ENCODE data around the gene CCNK. TPM values are rescaled to one million over a fixed set of nuclear protein-coding genes. Genes with fewer than 3 reads are reported as not detected.

CCNK gene
- total RNA-seq (10 to 100 TPM; 45.9 to 91.9 TPM), polyA plus RNA-seq (10 to 100 TPM; 17.0 to 21.0 TPM)
- long read RNA-seq, donor 1, partial matches to known transcripts: 33 of 39 reads
- long read RNA-seq, donor 1, other reads (novel, unspliced or antisense): 0 of 39 reads
- long read RNA-seq, donor 2, partial matches to known transcripts: 6 of 7 reads
- long read RNA-seq, donor 2, other reads (novel, unspliced or antisense): 0 of 7 reads
- long read RNA-seq, donor 3, partial matches to known transcripts: 17 of 19 reads
- long read RNA-seq, donor 3, other reads (novel, unspliced or antisense): 0 of 19 reads
- long read RNA-seq, donor 4, partial matches to known transcripts: 13 of 15 reads
- long read RNA-seq, donor 4, other reads (novel, unspliced or antisense): 0 of 15 reads
- long read RNA-seq, donor 5, partial matches to known transcripts: 36 of 37 reads
- long read RNA-seq, donor 5, other reads (novel, unspliced or antisense): 0 of 37 reads

DNA sequence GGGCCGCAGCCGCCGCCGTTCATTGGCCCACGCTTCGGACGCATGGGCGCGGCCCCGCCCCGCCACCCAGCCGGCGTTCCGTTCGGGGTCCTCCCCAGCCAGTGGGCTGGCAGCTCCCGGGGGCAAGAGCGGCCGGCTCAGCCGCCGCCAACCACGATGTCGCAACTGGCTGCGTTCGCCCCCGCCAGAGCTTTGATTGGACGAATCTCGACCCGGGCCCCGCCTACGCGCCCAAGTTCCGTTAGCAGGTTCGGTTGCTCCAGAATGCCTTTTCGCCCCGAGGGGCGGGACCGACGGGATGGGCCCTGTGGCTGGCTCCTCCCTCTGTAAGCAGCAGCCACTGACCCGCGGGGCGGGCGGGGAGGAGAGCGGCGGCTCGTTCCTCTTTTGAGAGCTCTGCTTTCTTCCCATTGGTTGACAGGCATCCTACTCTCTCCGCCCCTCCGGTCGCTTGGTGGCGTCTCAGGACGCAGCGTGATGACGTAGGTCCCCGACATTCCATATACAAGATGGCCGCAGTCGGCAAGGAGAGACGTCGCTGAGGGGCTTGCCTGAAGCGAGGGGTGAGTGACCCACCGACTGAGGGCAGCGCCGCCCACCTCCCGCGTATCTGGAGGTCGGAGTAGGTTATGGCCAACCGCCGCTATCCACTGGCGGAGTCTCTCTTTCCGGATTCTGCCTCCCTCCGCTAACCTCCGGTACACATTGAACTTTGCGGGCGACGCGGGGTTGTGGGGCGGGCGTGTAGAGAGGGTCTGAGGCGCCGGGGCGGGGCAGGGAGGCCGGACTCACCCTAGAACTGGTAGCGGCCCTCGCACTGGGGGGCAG is at the start of gene CCNK:
Gene CCNK, plus strand, starts transcription at position 493 of the 828 bp plus-strand sequence. CDS start 11,269 bp downstream, outside the sequence.
- Histone ChIP-seq H3K4me1 (ENCODE audit: control insufficient read depth in 5 of 5, insufficient read depth in 5 of 5, low read length in 5 of 5) (peaks cover 4 to 27% (median 11%) of the 10 kb centered on the region in 5 donors), H3K4me3 (peak within 1 kb of the TSS; percentile 93), H3K27ac (ENCODE audit: low read depth in 1 of 2, low read length in 1 of 2) (peak within 1 kb of the TSS; percentile 93 to 98), H3K9me3 (ENCODE audit: control insufficient read depth in 4 of 4, insufficient read depth in 3 of 4, low read length in 3 of 4) (no peaks in the 10 kb centered on the region), H3K36me3 (ENCODE audit: control insufficient read depth in 4 of 4, insufficient read depth in 4 of 4, low read length in 4 of 4) (peaks cover 0 to 2% (median 0%) of the 10 kb centered on the region in 4 donors), H3K9ac (ENCODE audit: insufficient read depth in 1 of 2, low read length in 2 of 2) (peak within 1 kb of the TSS; percentile 92 to 98), H3K27me3 (ENCODE audit: control insufficient read depth in 3 of 3, insufficient read depth in 3 of 3, low read length in 2 of 3) (no peaks in the 10 kb centered on the region)
- TF ChIP-seq, protein P1, sequence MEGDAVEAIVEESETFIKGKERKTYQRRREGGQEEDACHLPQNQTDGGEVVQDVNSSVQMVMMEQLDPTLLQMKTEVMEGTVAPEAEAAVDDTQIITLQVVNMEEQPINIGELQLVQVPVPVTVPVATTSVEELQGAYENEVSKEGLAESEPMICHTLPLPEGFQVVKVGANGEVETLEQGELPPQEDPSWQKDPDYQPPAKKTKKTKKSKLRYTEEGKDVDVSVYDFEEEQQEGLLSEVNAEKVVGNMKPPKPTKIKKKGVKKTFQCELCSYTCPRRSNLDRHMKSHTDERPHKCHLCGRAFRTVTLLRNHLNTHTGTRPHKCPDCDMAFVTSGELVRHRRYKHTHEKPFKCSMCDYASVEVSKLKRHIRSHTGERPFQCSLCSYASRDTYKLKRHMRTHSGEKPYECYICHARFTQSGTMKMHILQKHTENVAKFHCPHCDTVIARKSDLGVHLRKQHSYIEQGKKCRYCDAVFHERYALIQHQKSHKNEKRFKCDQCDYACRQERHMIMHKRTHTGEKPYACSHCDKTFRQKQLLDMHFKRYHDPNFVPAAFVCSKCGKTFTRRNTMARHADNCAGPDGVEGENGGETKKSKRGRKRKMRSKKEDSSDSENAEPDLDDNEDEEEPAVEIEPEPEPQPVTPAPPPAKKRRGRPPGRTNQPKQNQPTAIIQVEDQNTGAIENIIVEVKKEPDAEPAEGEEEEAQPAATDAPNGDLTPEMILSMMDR (IDR thresholded peaks at IDR 0.05; ENCODE audit: control extremely low read depth, extremely low read depth): no peak
- DNase-seq: peak; percentile 100
- ATAC-seq (ENCODE audit: insufficient read depth, low FRiP score): peak; percentile 92
- 0 to 1% methylated on average over 72 to 82 of the region's 82 CpGs for WGBS, 2 donors

DNA sequence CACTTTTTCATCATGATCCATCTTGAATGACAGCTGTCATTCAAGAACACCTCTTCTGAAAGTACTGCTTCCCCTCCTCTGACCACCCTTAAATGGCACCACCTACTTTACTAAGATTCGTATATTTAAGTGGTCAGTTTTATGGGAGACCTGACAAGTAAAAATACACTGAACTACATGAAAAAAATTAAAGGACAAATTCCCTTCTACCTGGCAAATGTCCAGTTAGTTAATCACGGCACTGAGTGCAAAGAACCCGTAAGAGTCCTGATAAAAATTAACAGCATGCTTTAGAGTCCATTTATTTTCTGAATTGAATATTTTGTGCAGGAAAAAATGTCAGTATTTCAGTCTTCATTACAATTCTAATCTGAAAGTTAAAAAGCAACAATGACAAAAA is 49.2 kb upstream of the CCNK start:
- peaks cover 9 to 20% (median 17%) of the 10 kb centered on the region in 4 donors for H3K36me3 ChIP-seq (ENCODE audit: control insufficient read depth in 4 of 4, insufficient read depth in 4 of 4, low read length in 4 of 4)
- H3K9me3 ChIP-seq (ENCODE audit: control insufficient read depth in 4 of 4, insufficient read depth in 3 of 4, low read length in 3 of 4): peaks cover 0 to 4% (median 0%) of the 10 kb centered on the region in 4 donors
- ATAC-seq (ENCODE audit: insufficient read depth, low FRiP score) (no peak), DNase-seq (peak in 1 of 3 donors; percentile 24)
- H3K27me3 ChIP-seq (ENCODE audit: control insufficient read depth in 3 of 3, insufficient read depth in 3 of 3, low read length in 2 of 3): no peaks in the 10 kb centered on the region
- WGBS, 2 donors: 58 to 85% methylated on average over 3 of the region's 3 CpGs
- TF ChIP-seq, protein P1 (IDR thresholded peaks at IDR 0.05; ENCODE audit: control extremely low read depth, extremely low read depth): no peak
- no peak overlapping the region for H3K4me3 ChIP-seq
- peaks cover 0 to 9% (median 2%) of the 10 kb centered on the region in 5 donors for H3K4me1 ChIP-seq (ENCODE audit: control insufficient read depth in 5 of 5, insufficient read depth in 5 of 5, low read length in 5 of 5)
- H3K27ac ChIP-seq (ENCODE audit: low read depth in 1 of 2, low read length in 1 of 2): no peak overlapping the region
- no peak overlapping the region for H3K9ac ChIP-seq (ENCODE audit: insufficient read depth in 1 of 2, low read length in 2 of 2)

DNA sequence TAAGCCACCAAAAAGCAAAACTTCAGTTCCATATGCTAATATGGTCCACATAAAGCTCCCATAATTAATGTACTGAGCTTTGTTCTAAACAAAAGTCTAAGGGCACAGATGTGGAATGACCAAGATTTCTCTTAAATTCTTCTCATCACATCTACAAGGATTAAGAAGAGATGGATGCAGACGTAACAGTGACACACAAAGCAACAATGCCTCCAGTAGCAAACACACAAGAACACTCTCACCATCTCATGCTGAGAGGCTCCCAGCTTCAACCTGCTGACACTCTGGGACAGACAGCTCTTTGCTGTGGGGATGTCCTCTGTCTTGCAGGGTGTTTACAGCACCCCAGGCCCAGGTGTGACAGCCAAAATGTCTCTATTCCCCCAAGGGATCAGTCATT is 48.7 kb upstream of the CCNK start:
- TF ChIP-seq, protein P1 (IDR thresholded peaks at IDR 0.05; ENCODE audit: control extremely low read depth, extremely low read depth): no peak
- 81 to 88% methylated on average over 1 of the region's 1 CpG for WGBS, 2 donors
- no peak overlapping the region for H3K27ac ChIP-seq (ENCODE audit: low read depth in 1 of 2, low read length in 1 of 2)
- ATAC-seq (ENCODE audit: insufficient read depth, low FRiP score) (no peak), DNase-seq (no peak)
- H3K9me3 ChIP-seq (ENCODE audit: control insufficient read depth in 4 of 4, insufficient read depth in 3 of 4, low read length in 3 of 4): peaks cover 0 to 4% (median 0%) of the 10 kb centered on the region in 4 donors
- H3K9ac ChIP-seq (ENCODE audit: insufficient read depth in 1 of 2, low read length in 2 of 2): no peak overlapping the region
- peaks cover 9 to 20% (median 17%) of the 10 kb centered on the region in 4 donors for H3K36me3 ChIP-seq (ENCODE audit: control insufficient read depth in 4 of 4, insufficient read depth in 4 of 4, low read length in 4 of 4)
- H3K4me1 ChIP-seq (ENCODE audit: control insufficient read depth in 5 of 5, insufficient read depth in 5 of 5, low read length in 5 of 5): peaks cover 0 to 11% (median 3%) of the 10 kb centered on the region in 5 donors
- no peak overlapping the region for H3K4me3 ChIP-seq
- H3K27me3 ChIP-seq (ENCODE audit: control insufficient read depth in 3 of 3, insufficient read depth in 3 of 3, low read length in 2 of 3): no peaks in the 10 kb centered on the region
